GM18858 (cell line): ENCODE data around the gene TP53BP1.
A peak's percentile ranks its signal among the peaks of the same experiment; 100 is the strongest.

Experiments used
- ATAC-seq: cut with Tn5 transposase; IDR thresholded peaks from one replicate; pipeline ENCODE4 v1.9.1; 2021; ENCODE audit not compliant: unreplicated experiment

Gene TP53BP1

DNA sequence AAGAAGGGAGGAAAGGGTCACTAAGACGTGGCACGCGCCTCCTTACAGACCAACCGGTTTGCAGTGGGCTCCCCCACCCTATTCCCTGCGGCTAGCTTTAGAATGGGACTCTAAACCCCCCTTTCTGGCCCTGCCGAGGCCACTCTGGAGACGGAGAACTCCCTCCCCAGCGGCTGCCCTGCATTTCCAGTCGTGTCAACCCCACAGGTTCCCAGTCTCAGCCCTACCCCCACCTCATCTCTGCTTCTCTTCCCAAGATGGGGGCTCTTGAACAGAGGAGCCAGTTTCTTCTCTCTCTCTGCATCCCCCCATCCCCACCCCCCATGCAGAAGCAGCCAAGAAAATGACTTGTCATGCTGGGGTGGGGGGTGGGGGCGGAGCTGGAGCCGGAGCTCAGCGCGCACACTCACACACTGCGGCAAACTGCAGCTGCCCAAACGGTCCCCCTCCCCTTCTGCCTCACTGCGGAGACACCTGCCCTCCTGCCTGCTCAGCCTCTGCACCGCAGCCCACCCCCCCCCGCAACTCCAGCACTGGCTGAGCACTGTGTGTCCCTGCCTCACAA is 25.3 kb upstream of the TP53BP1 start:
- ATAC-seq: no peak

DNA sequence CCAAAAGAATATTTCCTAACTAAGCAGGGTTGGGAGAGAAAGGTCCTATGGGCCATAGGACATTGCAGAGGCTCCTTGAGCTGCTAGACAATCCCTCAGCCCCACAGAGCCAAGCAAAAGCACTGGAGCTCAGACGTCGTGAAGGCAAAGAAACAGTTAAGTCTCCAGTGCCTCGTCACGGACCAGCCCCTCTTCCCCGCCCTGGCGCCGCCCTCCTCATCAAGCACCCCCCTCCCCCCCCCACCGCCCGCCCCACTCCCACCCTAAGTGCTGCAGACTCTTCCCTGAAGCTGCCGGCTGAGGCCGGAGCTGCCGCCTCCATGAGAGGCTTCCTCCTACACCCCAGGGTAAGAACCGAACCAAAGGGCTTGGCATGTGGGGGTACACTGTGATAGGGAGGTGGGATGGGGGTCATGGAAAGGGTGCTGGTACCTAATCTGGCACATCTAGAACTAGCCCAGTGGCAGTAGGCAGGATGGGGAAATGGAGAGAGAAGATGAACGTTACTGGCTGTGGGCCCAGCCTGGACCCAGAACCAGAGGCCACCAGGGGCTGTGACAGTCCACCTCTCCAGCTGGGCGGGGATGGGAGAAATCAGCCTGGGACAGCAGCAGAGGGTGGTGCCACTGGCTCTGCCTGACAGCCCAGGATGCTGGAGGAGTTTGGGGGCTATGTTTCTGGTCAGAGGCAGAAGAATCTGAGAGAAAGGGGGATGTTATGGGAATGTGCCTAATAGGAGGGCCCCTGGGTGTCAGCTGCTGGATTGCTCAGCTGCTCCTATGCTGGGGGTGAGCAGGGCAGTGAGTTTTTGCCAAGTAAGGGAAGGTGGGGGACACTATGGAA is 24.6 kb upstream of the TP53BP1 start, which contains the start of gene MAP1A:
MAP1A (plus strand) TSS at position 255 of the 843 bp plus-strand sequence. CDS start 3,866 bp downstream, outside the sequence.
- ATAC-seq: no peak

DNA sequence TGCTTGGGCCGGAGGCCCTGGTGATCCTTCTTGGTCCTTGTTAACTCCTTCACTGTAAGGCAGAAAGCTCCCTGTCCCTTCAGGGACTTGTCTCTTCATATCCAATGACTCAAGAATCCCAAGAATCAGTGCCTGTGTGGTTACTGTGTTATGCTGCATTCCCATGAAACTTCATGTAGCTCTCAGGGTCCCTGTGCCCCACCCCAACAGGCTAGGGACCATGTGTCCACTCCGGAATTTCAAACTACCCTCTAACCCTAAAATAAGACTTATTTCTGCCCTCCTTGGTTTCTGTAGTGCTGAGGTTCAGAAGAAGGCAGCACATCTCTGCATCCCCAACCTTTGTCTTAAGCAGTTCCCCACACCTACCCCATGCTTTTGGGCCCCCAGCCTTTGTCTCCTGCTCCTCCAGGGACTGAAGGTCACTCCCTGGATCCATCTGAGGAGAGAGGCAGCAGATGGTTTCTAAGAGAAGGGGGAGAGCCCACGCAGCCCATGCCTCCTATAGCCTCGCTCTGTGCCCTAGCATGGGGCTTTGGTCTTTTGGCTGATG is 23.9 kb upstream of the TP53BP1 start:
- ATAC-seq: no peak

DNA sequence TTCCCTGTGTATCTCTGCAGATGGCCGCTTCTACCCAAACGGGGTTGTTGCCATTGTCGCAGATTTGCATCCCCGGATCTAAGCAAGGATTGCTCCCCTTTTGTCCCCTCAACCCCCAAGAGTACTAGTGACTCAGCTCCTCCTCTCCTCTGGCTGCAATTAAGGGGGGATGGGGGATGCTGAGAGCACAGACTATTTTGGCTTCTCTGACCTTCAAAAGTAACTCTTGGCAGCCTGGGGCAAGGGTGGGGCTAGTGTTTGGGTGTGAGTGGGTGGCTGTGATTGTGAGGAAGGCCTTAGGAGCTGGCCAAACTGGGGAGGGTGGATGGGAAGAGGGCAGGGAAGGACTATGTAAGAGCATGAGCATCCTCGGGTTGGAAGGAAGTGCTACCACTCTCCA is 23.2 kb upstream of the TP53BP1 start:
- ATAC-seq: no peak

DNA sequence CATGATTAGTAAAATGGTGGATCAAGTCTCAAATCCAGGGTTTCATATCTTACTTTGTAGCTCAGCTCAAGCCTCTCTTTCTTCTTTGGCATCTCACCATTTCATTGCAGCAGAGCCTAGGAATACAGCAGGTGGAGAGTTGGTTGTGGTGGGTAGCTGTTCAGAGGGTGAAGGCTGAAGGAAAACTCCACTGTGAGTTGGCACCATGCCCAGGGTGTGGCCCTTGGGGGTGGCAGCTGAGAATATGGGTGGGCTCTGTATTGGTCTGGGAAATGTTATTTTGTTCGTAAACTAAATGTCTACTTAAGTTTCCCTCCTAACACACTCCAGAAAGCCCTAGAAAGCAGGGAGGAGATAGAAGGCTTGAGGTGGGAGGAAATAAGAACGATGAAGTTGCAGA is 22.8 kb upstream of the TP53BP1 start:
- no peak for ATAC-seq

DNA sequence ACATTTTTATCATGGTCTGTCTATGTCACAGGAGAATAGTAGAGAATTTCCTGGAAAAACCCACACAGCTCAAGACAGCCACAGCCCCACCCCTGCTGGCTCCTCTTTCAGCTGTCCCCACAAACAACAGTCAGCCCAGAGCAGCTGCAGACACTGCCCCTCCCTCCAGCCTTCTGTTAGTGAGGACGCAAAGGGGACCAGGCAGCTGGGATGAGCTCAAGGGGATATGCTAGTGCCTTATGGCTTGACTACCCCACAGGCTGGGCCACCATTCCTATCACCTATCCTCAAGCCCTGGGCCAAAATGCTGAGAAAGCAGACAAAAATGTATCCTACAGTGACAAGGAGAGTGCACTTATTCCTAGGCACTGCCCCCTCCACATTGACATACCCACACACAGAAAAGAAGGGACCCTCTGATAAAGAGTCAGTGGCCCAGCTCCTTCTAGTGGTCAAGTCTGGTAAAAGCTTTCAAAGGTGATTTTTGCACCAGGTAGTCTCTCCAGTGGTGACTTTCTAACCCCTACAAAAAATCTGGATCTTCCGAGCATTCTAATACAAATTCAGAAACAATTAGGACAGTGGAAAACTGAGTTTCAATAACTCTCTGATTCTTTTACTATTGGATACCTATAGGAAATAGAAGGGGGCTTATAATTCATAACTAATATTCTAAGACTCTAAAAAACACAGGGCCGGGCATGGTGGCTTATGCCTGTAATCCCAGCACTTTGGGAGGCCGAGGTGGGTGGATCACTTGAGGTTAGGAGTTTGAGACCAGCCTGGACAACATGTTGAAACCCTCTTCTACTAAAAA is 21.5 kb upstream of the TP53BP1 start:
- ATAC-seq: no peak

DNA sequence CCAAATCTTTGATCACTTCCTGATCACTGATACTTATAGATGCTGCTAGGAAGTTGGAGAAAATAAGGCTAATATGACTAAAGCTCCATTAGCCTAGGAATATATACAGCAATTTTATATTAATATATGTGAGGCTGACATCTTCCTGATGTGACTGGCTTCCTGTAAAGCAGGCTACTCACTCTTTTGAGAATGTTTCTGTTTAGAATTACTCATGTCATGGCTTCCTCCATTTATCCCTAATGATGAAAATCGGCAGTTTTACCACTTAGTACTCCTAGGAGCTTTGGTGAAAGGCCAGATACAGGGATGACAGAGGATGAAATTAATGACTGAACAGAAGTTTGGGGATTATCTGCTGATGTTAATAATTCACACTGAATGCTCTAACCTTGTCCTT is 20.6 kb upstream of the TP53BP1 start:
- ATAC-seq: no peak

DNA sequence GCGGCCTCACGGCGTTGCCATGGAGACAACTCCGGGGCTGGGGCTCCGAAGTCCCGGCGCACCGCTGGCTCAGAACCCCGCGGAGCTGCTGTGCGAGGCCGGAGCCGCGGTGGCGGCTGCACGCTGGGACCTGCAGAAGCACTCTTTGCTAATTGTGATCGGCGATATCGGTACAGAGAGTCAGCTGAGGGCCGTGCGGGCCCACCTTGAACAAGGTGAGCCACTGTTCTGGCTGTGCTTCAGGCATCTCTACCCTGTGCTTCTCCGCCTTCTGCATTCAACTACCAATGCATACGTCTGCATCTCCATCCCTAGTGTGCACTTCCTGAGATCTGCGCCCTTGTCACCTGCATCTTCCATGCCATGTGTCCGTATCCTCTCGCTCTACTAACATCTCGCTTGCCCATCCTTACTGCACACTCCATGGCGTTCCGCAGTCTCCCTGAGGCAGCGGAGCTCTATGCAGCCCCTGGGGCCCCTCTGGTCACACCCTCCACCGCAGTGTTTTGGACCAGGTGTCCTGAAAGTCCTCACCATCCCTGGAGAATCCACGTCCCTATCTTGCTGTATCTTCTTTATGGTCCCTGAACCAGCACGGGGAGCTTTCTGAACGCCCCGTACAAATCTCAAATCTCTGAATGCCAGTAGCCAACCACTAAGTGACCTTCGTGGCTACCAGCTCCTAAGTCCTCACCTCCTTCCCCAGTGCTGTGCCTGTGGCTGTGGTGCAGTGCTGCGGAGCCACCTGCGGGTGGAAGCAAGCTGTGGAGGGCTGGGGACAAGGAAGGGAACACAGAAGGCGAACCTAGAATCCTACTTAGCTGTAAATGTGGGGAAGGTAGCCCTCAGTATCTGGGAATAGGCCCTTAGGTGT is 18.3 kb upstream of the TP53BP1 start:
- no peak for ATAC-seq

DNA sequence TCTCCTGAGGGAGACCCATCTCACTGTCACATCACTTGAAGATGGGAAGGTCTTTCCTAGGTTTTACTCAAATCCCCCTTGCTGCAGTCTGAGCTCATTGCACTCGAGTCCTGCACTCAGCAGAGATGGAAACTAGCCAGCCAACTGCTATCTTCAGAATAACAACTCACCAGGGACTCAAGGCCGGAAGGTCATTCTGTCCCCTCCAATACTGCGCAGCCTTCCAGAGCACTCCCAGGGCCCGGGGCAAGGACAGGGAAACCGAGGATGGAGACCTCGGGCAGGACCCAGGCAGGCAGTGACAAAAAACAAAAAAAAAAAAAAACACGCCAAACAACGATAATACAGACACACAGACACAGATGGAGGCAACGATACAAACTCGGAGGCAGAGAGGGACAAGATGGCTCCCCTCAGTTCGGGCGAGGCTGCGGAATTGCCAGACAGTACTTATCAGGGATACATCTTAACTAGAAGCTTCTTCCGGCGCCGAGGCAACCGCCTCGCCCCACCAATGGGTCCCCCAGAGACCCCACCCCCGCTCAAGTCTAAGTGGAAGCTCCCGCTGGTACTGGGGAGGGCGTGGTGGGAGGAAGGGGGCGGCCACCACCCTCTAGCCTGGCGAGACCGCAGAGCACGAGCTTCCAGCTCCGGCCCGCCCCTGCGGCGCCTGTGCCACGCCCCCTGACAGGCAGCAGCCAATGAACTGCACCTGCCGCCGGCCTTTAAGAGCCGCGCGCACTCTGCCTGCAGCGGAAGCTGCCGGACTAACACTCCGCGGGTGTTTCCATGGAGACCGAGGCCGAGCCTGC is 17.4 kb upstream of the TP53BP1 start:
- ATAC-seq: peak; percentile 95

DNA sequence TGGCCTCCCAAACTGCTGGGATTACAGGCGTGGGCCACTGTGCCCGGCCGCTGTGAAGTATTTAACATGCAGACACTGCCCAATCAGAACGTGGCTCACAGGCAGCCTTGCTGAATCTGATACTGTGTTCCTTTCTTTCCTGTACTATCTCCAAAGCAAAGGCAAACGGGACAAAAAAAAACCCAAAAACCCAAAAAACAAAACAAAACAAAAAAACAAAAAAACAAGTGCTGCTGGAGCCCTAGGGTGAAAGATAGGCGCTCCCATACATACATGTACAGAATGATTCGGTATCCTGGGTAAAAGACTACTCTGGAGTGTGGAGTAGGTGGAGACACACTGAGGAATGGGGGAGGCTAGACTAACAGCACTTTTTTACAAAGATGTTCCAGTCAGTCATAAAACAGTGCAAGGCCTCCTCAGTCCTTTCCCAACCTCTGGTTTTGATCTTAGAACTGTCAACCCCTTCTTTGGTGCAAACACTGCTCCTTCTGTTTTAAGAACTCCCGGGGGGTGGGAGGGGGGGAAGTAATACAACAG is 16.8 kb upstream of the TP53BP1 start:
- ATAC-seq: no peak

DNA sequence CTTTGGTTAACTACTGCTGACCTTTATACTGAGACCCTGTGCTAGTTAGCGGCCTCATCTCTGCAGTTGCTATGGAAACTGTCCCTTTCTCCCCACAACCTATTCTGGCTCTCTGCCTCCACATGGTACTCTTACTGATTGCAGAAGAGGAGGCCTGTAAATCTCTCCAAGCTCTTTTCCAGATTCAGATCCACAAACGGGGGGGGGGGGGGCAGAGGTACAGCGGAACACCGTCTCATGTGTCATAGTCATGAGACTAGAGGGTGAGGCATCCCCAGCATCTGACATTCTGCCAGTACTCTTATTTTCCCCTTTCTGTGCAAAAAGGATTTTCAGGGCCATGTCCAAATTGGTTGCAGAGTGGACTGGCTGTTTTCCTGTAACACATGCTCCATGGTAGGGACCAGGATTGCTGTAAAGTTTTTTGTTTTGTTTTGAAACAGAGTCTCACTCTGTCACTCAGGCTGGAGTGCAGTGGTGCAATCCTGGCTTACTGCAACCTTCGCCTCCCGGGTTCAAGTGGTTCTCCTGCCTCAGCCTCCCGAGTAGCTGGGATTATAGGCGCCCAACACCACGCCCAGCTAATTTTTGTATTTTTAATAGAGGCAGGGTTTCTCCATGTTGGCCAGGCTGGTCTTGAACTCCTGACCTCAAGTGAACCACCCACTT is 16.2 kb upstream of the TP53BP1 start:
- ATAC-seq: no peak

DNA sequence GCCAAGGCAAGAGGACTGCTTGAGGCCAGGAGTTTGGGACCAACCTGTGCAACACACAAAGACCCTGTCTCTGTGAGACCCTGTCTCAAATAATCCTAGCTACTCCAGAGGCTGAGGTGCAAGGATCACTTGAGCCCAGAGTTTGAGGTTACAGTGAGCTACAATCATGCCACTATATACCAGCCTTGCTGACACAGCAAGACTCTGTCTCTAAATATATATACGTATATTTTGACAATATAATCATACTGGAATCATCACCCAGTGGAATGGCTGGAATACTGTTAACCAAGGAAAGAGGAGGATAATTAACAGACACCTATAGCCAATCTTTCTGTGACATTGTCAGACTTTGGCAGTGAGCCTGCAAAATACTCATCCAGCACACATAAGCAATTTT is 15.5 kb upstream of the TP53BP1 start:
- ATAC-seq: no peak

DNA sequence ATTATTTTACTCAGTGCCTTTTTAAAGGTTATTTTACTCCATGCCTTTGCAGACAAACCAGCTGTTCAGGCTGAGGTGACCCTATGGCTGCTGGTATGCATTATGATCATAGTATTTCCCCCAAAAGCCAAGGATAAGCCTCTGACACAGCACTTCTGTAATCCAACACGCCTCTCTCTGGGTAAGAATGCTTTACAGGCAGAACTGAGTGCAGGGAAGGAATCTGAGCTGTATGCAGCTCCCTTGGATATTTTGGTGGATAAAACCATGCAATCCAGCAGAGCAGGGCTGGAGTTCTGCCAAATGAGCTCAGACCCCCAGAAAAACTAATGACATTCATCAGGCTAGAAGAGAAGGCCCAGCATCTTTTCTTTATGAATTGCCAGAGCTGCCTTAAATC is 12.8 kb upstream of the TP53BP1 start:
- no peak for ATAC-seq

DNA sequence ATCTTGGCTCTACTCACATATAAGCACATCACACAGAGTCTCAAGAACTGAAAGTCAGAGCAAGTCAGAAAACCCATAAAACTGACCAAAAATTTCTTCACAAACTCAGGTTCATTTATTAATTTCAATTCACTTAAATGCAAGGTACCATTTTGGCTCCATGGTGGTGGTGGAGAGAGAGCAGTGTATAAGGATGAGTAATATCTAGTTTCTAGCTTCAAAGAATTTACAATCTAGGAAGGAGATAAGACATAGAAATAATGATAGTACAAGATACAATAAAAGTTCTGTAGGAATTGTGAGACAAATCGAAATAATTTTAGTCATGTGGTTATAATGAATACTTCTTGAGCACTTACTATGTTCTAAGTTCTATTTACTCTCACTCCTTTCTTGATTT is 6.7 kb upstream of the TP53BP1 start:
- ATAC-seq: no peak

DNA sequence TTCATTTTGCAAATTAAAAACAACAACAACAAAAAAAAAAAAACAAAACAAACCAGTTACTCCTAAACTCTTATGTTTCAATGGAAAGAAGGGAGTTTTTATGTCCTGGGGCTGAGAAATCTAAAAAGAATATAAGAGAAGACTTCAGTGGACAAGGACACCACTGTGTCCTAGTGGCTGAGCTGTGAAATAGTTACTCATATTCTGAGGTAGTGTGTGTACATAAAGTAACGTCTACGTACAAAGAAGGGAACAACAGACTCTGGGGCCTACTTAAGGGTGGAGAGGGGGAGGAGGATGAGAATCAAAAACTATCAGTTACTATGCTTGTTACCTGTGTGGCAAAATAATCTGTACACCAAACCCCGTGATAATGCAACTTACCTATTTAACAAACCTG is 6.0 kb upstream of the TP53BP1 start:
- ATAC-seq: no peak

DNA sequence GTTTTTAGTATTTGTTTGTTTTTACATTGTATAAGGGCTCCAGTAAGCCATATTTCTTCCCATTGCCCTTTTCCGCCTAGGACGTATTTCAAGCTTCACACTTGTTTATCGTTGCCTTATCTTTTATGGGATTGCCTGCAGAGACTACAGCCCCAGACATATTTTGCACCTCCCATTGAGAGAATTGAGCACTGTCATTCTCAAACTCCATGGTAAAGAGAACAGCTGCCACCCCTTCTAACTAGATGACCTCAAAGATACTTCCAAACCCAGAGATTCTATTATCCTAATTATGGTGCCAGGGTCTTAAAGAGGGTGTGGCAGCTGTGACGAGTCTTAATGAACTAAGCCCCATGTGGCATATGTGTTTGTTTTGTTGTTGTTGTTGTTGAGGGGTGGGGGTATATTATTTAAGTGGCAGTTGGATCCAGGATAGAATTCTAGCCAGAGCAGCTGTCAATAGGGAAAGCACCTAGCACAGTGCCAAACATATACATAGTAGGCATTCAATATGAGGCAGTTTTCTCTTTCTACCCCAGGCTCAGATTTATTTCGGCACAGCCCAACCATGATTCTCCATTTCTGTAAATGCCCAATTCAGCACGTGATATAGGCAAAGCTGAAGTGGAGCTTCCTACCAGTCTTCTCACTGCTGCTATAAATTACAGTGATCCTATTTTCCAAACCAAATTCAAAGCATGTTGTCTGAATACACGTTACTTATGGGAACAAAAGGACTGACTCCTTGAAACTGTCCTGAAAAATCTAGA is 932 bp upstream of the TP53BP1 start:
- no peak for ATAC-seq

DNA sequence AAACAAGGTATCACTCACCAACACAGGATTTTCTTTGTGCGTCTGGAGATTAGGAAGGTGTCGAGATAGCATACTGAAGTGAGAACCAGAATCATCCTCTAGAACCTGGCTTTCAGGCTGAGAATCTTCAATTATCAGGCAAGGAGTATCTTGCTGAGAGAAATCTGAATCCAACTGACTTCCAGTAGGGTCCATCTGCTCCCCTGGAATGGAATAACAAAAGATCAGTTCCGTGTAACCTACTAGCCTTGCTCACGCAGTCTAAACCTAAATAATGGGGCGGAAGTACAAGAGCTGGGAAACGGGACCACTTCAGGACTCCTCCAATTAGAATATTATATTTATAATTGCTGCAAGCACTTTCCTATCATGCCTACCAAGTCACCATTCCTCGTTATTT is 690 bp downstream of the TP53BP1 start:
- ATAC-seq: no peak

DNA sequence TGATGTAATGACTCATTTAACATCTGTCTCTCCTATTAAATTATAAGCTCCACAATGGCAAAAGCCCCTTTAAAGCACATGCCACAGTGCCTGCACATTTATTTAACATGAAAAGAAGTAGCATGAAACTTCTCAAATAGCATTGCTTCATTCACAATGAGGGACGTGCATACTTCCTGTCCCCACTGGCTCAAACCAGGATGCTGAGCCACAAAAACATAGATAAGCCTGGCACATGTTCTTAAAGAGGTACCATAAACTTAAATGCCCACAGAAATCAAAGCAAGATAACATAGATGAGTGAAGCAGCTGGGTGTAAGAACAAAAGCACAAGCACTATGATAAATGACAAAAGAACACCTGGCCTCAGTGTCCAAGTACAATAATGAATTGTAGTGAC is 3.8 kb downstream of the TP53BP1 start:
- no peak for ATAC-seq
